Measurements from ENCODE around the gene EIF3F.

Gene EIF3F

GRCh38 chr11:8036002-8036802 lies 49.1 kb downstream of the EIF3F start:
- in situ Hi-C loops (cut with HindIII; ENCODE audit: low sequenced_read_pairs), result no loop called here

- in situ Hi-C loops (cut with HindIII; ENCODE audit: low sequenced_read_pairs), result no loop called here
Observed at GRCh38 chr11:8036986-8037385, 49.8 kb downstream of the EIF3F start.

- in situ Hi-C loops (cut with HindIII; ENCODE audit: low sequenced_read_pairs), result no loop called here
Observed at GRCh38 chr11:8038393-8038792, 51.3 kb downstream of the EIF3F start.

GRCh38 chr11:8038811-8039529 lies 51.8 kb downstream of the EIF3F start:
- in situ Hi-C loops (cut with HindIII; ENCODE audit: low sequenced_read_pairs), result no loop called here

GRCh38 chr11:8039530-8040260 lies 52.6 kb downstream of the EIF3F start:
- in situ Hi-C loops (cut with HindIII; ENCODE audit: low sequenced_read_pairs), result no loop called here

- in situ Hi-C loops (cut with HindIII; ENCODE audit: low sequenced_read_pairs), result no loop called here
Observed at GRCh38 chr11:8040261-8040920, 53.3 kb downstream of the EIF3F start.

- in situ Hi-C loops (cut with HindIII; ENCODE audit: low sequenced_read_pairs), result no loop called here
Observed at GRCh38 chr11:8040921-8041285, 53.8 kb downstream of the EIF3F start.

- in situ Hi-C loops (cut with HindIII; ENCODE audit: low sequenced_read_pairs), result no loop called here
Observed at GRCh38 chr11:8041576-8041975, 54.4 kb downstream of the EIF3F start.

GRCh38 chr11:8043756-8044155 lies 56.6 kb downstream of the EIF3F start:
- in situ Hi-C loops (cut with HindIII; ENCODE audit: low sequenced_read_pairs), result no loop called here

- in situ Hi-C loops (cut with HindIII; ENCODE audit: low sequenced_read_pairs), result no loop called here
Observed at GRCh38 chr11:8045839-8046238, 58.7 kb downstream of the EIF3F start.

- in situ Hi-C loops (cut with HindIII; ENCODE audit: low sequenced_read_pairs), result no loop called here
Observed at GRCh38 chr11:8047382-8047781, 60.2 kb downstream of the EIF3F start.

- in situ Hi-C loops (cut with HindIII; ENCODE audit: low sequenced_read_pairs), result no loop called here
Observed at GRCh38 chr11:8049084-8049483, 61.9 kb downstream of the EIF3F start.
